HepG2 (cell line): ENCODE data around the gene MAP4K3.
"Not testable (repeated sequence)": the region's sequence is repeated elsewhere in the genome, so short reads cannot be mapped to it uniquely, and the experiment has no call there.

Experiments used
- E2F5 ChIP-seq: sonication (generic); formaldehyde crosslinking; conservative IDR thresholded peaks from 2 replicates; pipeline ENCODE4 v1.4.0; 2020; ENCODE audit warnings: missing genetic modification reagents
- ETV6 ChIP-seq: sonication (generic); formaldehyde crosslinking; conservative IDR thresholded peaks from 2 replicates; pipeline ENCODE4 v1.4.0; 2020; ENCODE audit warnings: missing genetic modification reagents
- EZH2 ChIP-seq: conservative IDR thresholded peaks from 2 replicates; pipeline ENCODE4 v1.6.1; 2012; ENCODE audit warnings: mild to moderate bottlenecking, low read depth, low read length, moderate library complexity
- MED13 ChIP-seq: sonication (generic); formaldehyde crosslinking; IDR thresholded peaks from 2 replicates; pipeline ENCODE4 v1.5.0; 2020; ENCODE audit warnings: missing genetic modification reagents
- MTF2 ChIP-seq: sonication (generic); formaldehyde crosslinking; IDR thresholded peaks from 2 replicates; pipeline ENCODE4 v1.5.0; 2020; ENCODE audit warnings: missing genetic modification reagents, borderline replicate concordance
- SRF ChIP-seq: IDR thresholded peaks from 2 replicates; pipeline ENCODE4 v1.6.1; 2011; ENCODE audit warnings: mild to moderate bottlenecking, low read depth, low read length, moderate library complexity
- ZKSCAN5 ChIP-seq: sonication (generic); formaldehyde crosslinking; IDR thresholded peaks from 2 replicates; pipeline ENCODE4 v1.5.1; 2020; ENCODE audit warnings: mild to moderate bottlenecking, missing genetic modification reagents
- ZNF547 ChIP-seq: sonication (generic); formaldehyde crosslinking; IDR thresholded peaks from 2 replicates; pipeline ENCODE4 v1.5.1; 2020; ENCODE audit warnings: mild to moderate bottlenecking, missing genetic modification reagents
- ZSCAN20 ChIP-seq: sonication (generic); formaldehyde crosslinking; IDR thresholded peaks from 2 replicates; pipeline ENCODE4 v1.4.0; 2020; ENCODE audit warnings: missing genetic modification reagents, mild to moderate bottlenecking, borderline replicate concordance
- TF ChIP-seq, protein P1 (sequence below): sonication (generic); formaldehyde crosslinking; IDR thresholded peaks from 2 replicates; pipeline ENCODE4 v1.8.1; 2022; ENCODE audit warnings: low read depth, mild to moderate bottlenecking, missing genetic modification reagents

- TF ChIP-seq ZKSCAN5; ZSCAN20 (CRISPR knock-in tag); SRF; MTF2 (CRISPR knock-in tag); ETV6 (CRISPR knock-in tag); MED13 (CRISPR knock-in tag); EZH2; ZNF547; E2F5 (CRISPR knock-in tag): not testable (repeated sequence)
- TF ChIP-seq, protein P1, sequence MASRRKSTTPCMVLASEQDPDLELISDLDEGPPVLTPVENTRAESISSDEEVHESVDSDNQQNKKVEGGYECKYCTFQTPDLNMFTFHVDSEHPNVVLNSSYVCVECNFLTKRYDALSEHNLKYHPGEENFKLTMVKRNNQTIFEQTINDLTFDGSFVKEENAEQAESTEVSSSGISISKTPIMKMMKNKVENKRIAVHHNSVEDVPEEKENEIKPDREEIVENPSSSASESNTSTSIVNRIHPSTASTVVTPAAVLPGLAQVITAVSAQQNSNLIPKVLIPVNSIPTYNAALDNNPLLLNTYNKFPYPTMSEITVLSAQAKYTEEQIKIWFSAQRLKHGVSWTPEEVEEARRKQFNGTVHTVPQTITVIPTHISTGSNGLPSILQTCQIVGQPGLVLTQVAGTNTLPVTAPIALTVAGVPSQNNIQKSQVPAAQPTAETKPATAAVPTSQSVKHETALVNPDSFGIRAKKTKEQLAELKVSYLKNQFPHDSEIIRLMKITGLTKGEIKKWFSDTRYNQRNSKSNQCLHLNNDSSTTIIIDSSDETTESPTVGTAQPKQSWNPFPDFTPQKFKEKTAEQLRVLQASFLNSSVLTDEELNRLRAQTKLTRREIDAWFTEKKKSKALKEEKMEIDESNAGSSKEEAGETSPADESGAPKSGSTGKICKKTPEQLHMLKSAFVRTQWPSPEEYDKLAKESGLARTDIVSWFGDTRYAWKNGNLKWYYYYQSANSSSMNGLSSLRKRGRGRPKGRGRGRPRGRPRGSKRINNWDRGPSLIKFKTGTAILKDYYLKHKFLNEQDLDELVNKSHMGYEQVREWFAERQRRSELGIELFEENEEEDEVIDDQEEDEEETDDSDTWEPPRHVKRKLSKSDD (CRISPR knock-in tag) = not testable (repeated sequence)
These were observed 76.7 kb downstream of the MAP4K3 start for GRCh38 chr2:39360342-39360741.
